ENCODE measurements around the gene GPR143.

- no peak for TF ChIP-seq FOXP2 (optimal IDR thresholded peaks at IDR 0.05; ENCODE audit: control extremely low read depth, extremely low read length, insufficient read depth)
- no peak for TF ChIP-seq POLR2AphosphoS5 (IDR thresholded peaks at IDR 0.05; ENCODE audit: borderline replicate concordance, low read depth, low read length)
Measured at GRCh38 chrX:9807355-9808182, 41.9 kb upstream of the GPR143 start.

All from SK-N-MC (cell line).